T1000 (cell line): ENCODE measurements around the gene ALCAM.

Experiments
- DNase-seq: peaks from one replicate; lab custom pipeline; 2025; ENCODE audit warnings: mixed read lengths; lab: John Stamatoyannopoulos, UW

The ALCAM gene

DNA sequence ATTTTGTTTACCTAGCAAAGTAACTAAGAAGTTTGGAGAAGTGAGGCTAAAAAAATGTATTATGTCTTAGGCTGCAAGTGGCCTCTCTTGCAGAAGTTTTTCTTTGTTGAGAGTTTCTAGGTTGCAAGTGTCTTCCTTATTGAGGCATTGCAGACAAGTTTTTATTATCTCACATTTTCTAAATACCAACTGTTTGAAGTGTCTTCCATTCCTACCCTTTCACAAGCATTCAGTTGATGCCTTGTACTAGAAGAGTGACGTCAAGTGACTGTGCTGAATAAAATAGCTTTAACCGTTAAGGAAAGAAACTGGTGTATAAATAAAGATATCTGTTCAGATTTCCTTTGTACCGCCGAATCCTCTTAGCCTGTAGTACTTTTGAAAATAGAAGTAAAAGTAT lies 123.3 kb downstream of the ALCAM start:
- DNase-seq = no peak

DNA sequence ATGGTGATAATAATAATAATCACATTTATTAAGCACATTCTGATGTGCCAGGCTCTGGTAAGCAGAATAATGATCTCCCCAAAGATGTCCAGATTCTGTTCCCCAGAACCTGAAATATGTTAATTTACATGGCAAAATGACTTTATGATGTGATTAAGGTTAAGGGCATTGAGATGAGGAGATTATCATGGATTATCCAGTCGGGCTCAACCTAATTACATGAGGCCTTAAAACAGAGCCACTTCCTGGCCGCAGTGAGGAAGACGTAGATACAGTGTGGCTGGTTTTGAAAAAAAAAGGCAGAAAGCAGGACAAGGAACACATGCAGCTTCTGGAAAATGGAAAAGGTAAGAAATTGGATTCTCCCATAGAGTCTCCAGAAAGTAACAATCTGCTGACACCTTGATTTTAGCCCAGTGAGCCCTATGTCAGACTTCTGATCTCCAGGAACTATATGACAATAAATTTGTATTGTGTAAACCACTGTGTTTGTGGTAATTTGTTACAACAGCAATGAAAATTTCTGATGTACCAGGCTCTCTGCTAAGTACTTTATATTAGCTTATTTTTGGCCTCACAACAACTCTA lies 126.7 kb downstream of the ALCAM start:
- no peak for DNase-seq

DNA sequence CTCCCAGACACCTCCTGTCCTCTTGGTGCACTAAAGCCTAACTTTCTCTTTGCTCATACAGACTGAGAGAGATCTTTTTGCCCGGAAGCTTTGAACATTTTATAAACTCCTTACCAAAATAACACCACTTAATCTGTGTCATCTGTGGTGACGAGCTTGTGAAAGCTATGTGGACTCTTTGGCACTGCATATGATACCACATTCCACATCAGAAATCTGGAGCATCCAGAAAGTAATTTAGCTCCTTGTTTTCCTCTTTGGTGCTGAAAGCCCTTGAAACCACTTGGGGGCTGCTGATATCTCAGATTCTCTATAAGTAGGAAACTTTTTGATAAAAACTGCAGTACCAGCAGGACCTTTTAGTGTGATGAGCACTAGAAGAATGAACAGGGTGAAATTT lies 128.3 kb downstream of the ALCAM start:
- DNase-seq = no peak

DNA sequence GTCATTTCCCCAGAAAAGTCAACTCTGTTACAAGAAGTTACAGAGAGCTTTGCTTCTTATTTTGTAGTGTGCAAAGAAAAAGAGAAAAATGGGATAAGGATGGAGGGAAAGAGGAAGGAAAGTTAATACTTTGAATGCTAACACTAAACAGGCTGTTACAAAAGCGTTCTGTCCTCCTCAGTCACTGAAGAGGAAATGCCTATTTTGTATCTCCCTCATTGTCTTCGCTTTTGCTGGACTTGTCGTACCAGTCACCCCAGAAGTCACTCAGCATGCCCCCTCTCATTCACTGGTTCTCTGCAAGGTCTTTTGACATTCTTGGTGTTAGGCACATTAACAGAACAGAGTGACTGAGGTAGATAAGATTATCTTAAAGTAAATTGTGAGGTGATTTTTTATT lies 129.6 kb downstream of the ALCAM start:
- no peak for DNase-seq

DNA sequence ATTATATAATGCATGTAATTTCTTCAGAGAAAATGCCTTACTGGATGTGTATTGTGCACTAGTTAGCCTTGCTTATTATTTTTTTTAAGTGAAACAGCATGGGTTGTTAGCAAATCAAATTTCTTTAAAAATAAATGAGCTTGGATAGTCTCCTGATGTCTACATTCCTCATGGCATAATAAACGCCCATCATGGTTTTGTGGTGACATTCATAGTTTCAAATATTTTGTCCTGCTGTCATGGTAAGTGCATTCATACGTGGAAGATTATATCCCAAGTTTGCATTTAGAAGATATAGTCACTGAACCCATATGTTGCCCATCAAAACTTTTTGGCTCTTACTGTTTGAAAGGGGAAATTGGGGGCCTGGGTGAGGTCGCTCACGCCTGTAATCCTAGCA lies 130.7 kb downstream of the ALCAM start:
- DNase-seq = no peak

DNA sequence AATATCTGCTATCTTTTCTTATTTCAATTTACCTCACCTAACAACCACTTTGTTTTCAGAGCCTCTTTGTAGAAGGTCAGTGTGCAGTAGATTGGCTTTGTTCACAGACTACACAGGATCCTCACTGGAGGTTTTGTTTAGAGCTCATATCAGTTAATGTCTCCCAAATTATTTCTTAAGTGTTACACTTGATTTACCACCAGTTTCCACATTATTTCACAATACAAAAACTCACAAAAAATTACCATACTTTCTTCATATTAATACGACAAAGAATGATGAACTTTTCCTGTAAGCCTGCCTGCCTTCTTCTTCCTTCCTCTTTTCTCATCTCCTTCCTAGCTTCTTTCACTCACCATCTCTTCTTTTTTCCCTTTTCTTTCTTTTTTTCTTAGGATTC lies 133.3 kb downstream of the ALCAM start:
- no peak for DNase-seq

DNA sequence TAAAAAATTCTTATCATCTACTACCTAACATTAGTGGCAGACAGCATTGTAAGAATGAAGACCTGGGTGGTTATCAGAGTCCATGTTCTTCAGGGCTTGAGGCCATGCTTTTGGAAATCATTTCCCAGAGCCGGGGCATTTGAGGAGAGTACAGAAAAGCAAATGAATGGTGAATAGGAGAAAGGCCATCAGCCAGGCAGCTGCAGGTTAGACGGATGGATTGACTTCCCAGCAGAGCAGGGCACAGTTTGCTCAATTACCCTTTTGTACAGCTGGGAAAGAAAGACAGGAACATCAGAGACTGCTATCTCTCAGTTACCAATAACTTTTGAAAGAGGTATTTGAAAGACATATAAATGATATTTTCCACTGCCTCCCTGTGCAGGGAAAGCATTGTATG lies 135.6 kb downstream of the ALCAM start:
- no peak for DNase-seq

DNA sequence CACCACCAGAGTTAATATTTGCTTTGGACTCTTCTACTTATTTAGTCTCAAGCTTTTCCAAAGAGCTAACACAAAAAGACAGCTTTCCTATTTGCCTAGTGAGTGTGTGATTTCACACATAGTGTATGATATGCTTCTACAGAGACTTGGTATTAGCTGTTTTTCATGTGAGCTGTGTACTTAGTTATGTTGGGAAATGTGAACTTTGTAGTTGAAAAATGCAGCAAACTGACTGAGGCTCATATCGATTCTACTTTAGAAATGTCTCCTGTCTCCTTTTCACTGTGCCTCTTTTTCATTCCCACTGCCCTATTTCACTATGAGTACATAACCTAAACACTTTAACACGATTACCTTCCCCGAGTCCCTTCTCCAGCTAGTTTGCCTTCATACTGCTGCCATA lies 136.5 kb downstream of the ALCAM start:
- no peak for DNase-seq

DNA sequence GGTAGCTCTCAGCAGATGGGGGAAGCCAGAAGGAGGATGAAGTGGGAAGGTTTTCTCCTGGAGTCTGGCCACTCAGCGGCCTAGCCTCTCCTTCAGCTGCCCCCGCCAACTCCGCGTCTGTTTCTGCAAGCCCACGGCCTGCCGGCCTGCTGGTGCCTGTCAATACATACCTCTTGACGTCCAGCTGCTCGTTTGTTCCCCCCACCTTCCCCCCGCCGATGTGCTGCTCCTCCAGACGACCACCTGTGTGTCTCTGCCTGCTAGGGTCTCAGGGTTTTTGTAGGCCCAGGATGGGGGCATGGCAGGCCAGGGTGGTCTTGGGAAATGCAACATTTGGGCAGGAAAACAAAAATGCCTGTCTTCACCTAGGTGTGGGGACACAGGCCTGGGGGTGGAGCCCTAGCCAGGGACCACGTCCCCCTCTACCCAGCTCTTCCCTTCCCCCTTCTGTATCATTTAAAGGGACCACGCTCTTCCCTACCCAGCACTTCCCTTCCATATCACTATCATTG lies 137.8 kb downstream of the ALCAM start:
- DNase-seq = no peak

DNA sequence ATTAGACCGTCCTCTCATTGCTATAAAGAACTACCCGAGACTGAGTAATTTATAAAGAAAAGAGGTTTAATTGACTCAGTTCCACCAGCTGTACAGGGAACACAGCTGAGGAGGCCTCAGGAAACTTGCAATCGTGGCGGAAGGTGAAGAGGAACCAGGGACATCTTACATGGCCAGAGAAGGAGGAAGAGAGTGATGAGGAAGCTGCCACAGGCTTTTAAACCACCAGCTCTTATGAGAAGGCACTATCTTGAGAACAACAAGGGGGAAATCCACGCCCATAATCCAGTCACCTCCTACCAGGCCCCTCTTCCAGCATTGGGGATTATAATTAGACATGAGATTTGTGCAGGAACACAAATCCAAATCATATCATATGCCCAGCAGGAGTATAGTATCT lies 138.5 kb downstream of the ALCAM start:
- no peak for DNase-seq

DNA sequence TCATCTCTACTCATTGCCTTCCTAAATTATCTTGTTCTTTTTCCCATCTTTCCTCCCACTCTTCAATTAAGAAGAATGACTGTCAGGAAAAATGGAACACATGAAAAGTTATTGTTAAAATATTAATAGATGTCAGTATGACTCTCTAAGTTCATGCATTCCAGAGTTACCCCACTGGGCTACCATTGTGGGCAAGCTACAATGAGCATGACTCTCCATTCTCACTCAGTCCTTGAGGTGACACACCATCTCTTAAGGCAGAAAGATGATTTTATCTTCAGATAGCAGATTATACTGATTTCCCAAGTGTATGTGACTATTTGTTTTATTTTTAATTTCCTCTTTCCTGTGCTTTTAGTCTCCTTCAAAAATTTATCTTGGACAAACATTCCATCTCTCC lies 144.3 kb downstream of the ALCAM start:
- no peak for DNase-seq

DNA sequence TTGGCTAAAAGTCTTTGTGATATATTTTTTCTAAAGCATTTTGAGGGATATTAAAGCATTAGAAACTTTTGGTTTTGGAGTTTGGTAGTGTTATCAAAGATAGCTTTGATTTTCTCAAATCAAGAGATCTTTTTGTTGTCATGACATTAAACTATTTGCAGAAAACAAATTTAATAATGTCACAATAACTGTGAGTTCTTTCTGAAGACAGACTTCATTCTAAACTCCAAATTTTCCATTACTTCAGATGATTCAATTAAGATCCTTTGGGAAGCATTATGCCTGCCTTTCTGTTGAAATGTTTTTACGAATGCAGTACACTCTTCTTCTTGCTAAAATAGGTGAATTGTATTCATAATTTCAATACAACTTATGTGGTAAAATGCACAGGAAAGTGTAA lies 145.4 kb downstream of the ALCAM start:
- no peak for DNase-seq

DNA sequence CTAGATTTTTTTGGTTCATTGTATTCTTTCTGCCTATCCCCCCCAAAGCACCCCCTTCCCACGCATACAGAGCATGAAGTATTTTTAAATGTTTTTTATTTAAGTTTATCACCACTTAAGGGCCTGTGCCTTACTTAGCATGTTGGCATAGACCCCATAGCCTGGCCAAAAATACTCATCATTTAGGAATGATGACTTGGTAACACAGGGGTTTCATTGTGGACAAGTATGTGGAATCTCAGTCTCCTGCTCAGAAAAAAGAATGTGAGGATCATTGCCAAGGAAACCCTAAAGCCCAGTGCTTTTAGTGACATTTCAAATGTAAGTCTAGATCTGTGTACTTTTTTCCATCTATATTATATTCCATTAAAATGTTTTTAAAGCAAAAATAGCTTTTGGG lies 146.3 kb downstream of the ALCAM start:
- no peak for DNase-seq

DNA sequence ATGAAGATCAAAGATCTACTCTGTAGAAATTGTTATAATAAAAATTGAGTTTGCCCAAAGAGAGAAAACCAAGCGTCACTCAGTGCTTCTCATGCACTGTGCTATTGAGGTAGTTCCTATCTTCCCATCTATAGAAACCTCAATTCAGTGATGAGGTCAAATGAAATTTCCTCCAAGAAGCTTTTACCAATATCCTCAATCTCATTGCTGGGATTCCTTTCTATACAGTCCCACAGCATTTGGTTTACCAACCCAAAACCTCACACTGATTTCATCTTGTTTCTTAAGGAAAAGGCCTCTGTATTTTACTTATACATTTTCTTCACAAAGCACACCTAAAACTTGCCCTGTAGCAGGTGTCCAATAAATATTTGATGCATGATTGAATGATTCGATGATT lies 147.2 kb downstream of the ALCAM start:
- DNase-seq = no peak

DNA sequence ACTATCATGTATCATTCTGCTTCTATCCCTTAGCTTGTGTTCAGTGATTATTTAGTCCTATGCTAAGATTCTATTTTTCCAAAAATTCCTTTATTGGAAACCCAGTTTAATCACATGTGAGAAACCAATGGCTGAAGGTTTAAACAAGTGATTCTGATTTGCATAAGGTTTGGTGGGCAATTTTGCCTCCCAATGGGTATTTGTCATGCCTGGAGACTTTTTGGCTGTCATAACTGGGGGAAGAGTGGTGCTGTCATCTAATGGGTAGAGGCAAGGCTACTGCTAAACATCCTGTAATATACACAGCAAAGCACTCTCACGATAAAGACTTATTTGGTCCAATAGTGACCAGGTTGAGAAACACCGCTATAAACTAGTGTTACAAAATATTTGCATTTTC lies 148.7 kb downstream of the ALCAM start:
- no peak for DNase-seq

DNA sequence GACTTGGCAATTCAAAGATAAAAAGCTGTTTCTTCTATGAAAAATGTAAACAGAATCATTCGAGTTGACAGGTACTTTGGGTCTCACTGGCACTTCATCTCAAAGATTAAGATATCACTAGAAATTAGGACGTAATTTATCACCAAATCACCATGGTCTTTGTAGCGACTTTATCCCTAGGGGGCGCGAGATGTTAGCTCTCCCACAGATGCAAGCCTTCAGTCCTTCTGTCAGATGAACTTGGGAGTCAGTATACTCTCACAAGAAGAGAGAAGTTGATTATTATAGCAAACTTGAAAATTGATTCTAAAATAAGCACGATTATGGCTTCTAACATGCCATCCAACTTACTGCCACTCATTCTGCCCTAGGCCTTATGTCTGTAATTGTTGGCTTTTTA lies 150.3 kb downstream of the ALCAM start:
- DNase-seq = no peak

DNA sequence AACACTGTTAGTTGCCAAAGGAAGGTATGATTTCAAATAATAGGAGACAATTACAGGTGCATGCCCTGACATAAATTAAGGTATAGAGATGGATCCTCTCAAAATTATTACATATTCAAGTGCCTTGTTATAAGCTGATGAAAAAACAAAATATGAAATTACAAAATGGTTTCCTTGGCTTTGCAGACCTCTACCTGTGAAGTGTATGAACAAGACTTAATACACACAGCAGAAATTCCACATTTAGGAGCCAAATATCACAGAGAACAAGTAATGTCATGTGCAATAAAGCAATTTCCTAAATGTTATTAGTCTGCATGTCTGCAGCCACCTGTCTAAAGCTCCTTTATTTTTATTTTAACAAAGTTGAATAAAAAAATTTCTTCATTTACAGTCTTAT lies 151.5 kb downstream of the ALCAM start:
- DNase-seq = no peak

DNA sequence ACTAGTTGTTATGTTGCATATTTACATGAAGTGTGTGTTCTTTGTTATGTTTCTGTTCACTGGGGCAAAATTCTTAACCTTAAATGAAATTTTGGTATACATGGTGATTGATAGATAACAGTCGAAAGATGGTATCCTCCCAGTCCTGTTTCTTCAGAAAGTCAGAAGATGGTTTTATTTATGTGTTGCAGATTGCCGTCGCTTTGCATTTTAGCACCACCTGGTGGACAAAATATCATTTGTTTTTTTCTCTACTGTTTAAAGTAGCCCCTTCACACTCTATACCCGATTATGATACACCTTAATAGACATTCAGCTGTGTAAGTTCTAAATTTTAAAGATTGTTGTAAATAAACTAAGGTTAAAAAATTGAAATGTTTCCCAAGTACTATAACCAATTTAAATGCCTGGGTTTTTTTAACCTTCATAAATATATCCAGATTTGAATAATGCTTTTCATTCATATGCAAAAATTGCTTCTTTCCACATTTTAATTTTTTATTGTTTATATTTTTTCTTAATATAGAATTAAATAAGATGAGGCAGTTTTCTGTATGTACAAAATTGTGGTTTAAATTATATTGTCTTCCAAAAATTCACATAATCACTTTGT lies 152.2 kb downstream of the ALCAM start:
- DNase-seq = no peak

DNA sequence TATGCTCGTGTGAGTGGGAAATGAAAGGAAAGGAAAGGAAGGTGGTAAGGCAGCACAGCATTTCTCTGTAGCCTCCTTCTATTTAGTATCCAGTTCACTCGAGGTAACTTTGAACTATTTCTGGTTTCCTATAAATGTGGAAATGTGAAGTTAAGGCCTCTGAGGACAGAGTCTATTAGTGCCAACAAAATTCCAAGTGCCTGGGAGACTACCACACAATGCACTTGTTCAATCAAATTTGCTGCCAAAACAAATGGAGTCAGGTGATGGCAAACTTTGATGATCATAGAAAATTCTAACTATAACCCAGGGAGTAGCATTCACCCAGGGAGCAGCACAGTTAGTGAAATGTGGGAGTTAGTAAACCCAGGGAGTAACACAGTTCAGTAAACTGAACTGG lies 155.1 kb downstream of the ALCAM start:
- no peak for DNase-seq

DNA sequence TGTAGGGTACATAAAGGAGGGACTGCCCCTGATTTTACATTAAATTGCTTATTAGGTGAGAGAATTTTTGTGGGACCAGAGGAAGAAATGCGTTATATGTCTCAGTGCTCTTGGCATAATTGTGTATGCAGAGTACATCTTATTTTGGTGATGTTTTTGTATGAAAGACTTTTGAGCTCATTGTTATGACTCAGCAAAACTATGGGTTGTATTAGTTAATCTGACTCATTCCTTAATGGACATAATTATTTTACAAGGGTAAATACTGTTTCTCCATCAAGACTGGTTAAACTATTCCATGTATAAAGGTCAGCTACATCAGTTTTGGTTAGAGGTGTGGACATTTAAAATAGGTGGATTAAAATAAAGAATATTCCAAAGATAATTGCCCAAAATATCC lies 156.8 kb downstream of the ALCAM start:
- no peak for DNase-seq

DNA sequence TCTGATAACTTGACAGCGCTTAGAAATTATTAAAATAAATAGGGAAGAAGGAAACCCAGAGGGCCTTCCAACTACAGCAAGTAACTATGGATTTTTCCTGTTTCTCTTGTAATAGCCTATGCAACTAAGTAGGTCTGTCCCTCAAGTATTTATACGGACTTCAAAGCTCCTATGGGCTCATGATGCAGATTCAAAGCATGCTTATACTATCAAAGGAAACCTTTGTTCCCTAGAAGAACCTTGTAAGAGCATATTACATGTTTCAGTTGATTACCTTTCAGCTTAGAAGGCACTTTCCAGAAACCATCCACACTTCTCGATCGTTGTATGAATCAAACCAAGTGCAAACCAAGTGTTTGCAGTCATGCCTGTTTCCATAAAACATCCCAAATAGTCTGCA lies 158.8 kb downstream of the ALCAM start:
- DNase-seq = no peak

DNA sequence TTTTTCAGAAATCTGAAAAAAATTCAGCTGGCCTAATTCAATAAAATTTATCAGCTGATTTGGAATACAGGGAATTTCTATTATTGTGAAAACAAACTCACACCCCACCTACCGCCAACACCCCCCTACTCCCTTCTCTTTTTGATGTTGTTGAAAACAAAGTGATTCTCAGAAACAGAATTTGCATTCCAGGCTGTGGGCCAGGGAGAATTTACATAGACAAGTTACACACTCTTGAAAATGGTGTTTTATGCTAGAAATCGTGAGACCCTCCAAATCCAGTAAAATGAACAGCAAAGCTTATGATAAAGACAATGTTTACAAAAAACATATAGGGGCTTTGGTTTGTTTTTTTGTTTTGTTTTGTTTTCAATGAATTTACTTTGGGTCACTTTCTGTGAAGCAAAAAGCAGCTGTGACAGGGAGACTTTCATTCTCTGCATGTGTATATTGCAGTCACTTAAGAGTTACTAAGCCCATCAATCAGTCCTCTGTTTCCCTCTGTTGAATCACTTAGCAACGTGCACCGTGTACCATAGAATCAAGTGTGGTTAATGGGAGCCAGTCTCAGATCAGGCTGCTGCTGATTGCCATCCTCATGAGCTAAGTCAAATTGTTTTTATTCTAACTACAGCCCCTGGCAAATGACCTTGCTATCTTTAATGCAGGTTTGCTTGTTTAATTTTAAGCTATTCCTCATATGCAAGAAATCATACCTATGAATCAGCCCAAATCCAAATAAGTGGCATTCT lies 159.8 kb downstream of the ALCAM start:
- DNase-seq = no peak

DNA sequence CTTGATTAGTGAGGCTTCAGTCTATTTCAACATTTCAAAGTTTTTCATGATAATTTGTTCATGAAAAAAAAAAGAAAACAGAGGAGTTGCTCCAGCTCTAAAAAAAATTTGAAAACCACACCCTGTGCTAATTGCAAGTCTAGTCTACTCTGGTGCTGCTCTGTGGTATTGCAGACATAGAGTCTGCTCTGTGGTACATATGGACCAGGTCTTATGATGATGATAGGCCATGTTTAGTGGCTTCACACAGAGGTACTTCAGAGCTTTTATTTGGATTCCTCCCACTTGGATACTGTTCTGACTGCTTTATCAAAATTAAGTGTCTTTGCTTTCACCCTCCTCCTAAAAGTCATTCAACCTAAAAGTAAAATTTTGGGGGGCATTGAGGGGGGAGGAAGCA lies 160.8 kb downstream of the ALCAM start:
- DNase-seq = no peak

DNA sequence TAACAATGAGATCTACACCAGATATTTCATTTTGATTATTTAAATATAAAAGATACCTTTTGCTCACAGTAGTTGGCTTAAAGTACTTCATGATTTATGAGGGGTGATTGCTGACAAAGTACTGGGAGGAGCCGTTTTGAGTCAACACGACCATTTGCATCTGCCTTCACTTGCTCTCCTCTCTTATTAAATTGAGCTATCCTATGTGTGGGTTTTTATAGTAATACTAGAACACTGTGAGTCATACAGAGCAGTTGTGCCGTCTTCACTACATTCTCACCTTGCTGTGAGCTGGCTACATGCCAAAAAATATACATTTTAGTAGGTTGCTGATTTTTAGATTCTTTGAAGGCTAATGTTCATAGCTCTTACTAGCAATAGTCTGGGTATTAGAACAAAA lies 161.2 kb downstream of the ALCAM start:
- DNase-seq = no peak
